Measurements from ENCODE around the gene CACNA2D3.
A peak's percentile ranks its signal among the peaks of the same experiment; 100 is the strongest.

Gene CACNA2D3

DNA sequence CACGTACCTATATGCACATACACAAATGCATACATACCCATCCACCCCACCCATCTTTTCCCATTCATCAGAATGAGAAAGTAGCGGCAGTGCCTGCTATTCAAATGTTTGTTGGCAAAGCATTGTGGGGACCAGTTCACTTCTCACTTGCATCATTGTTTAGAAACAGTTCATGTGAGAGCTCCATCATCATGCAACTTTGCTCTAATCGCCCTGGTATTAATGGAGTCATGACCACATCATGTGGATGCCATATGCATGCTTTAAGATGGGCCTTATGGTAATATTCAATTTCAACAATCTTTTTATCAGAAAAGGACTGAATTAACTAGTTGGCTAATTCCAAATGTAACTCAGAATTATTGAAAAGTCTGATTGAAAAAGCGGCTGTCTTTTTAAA lies 725.0 kb downstream of the CACNA2D3 start:
- no peak for DNase-seq (ENCODE audit: low read depth in 2 of 2)

DNA sequence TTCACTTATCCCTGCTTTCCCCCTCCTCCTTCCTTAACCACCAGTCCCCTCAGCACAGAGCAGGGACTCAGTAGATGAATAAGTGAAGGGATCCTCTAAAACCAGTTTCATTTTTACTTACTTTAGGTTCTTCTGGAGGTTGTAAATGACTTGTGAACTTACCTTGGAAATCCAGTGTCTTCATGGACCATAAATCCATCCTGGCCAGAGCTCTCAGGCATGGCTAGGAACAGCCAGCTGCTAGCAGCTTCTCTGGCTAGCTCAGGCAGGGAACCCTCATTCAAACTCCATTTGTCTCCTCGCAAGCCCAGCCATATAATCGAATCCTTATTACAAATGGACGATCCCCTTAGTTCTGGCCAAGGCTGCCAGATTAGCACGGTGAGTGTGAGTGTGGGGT lies 727.0 kb downstream of the CACNA2D3 start:
- no peak for DNase-seq (ENCODE audit: low read depth in 2 of 2)

DNA sequence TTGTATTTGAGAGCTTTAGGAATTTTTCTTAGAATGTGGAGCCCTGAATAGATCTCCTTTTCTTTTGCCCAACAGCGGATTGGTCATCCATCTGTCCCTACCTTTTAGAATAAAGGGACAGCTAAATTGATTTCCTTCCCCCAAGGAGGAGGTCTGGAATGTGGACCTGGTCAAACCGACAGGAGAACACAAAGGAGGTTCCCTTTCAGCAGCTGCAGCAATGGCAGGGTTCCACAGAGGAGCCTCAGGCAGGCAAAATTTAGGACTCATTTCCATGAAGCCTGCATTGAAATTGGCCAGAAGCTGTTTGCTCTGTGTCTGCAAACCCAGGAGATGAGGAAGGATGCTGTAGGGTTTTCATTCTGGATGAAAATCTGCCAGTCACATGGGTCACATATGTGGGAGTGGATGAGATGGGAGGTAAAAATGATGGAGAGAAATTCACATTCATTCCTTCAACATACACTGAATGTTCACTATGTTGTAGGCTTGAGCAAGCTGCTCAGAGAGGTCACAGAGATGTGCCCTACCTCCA lies 728.2 kb downstream of the CACNA2D3 start:
- no peak for DNase-seq (ENCODE audit: low read depth in 2 of 2)

DNA sequence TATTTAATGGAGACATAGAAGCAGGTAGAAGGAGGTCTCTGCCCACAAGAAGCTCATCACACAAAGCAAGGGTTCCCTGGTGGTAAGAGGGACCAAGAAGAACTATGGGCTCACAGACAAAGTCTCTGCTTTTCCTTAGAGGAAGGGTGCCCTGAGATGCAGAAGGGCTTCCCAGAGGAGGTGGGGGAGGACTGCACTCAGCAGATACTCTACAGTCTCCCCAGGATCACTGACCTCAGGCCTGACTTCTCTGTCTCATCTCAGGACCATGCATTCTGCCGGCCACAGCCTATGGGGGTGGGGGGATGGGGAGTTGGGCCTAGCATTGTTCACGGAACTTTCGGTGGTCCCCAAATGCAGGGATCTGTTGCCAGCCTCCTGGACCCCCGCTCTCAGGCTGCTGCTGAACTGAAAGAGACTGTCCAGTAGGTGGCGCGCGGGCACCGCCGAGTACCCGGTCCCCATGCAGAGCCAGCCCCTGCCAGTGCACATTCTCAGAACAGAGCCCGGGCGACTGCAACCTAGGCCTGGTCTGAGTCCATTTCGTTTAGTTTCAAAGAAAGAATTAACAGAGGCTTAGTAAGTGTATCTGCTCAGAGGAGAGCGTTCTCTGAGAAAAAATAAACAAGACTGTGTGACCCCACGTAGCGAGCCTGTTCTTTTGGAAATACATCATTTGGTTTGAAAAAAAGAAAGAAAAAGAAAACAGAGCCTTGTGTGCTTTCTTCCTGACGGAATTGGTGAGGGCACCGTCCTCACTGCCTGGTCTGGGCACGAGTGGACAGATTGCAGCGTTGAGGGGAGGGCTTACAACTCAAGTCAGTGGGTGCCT lies 731.4 kb downstream of the CACNA2D3 start:
- no peak for DNase-seq (ENCODE audit: low read depth in 2 of 2)

DNA sequence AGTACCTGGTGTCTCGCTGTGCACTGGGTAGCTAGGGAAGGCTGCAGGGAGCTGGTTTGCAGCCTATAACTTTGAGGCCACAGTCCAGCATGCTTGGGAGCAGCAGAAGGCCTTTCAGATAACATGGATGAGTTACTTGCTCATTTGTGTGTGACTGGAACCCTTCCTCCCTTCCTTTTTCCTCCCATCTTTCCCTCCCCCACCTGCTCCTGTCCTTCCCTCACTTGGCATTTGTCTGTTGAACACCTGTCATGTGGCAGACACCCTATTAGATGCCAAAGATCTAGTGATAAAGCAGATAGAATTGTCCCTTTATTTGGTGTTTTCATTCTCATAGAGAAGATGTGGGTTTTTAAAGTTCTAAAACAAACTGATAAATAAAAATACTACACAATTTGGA lies 733.9 kb downstream of the CACNA2D3 start:
- DNase-seq (ENCODE audit: low read depth in 2 of 2): no peak

GRCh38 chr3:54857343-54857742 lies 735.0 kb downstream of the CACNA2D3 start:
- no peak for DNase-seq (ENCODE audit: low read depth in 2 of 2)

DNA sequence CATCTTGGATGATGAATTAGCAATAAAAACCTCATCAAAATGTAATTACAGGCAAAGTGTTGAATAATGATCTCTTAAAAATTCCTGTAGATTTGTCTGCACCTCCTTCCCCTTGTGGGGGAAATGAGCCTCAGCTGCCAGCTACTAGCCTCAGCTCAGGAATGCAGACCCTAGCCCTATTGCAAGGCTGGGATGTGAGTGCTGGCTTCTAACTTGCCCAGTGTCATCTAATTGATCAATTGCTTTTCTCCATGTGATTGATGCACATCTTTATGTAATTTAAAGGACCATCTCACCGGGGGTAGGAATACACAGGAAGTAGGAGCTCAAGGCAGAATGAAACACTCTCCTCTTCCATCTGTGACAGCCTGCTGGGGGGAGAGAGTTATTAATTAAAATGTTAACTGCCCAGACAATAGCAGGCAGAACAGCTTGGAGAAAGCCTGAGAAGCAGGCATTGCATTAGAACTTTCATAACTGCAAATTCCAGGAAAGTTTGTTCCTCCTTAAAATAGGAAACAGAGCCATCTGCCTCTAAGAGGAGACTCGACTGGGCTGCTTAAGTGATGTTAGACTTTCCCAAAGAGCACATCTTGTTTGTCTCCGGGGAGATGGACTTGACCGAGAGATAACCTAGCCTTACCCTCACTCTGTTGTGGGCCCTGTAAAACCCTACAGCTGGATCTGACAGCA lies 735.9 kb downstream of the CACNA2D3 start:
- DNase-seq (ENCODE audit: low read depth in 2 of 2): peak in 1 of 2 experiments; percentile 42

GRCh38 chr3:54859184-54859583 lies 736.8 kb downstream of the CACNA2D3 start:
- DNase-seq (ENCODE audit: low read depth in 2 of 2): peak; percentile 62 to 64

DNA sequence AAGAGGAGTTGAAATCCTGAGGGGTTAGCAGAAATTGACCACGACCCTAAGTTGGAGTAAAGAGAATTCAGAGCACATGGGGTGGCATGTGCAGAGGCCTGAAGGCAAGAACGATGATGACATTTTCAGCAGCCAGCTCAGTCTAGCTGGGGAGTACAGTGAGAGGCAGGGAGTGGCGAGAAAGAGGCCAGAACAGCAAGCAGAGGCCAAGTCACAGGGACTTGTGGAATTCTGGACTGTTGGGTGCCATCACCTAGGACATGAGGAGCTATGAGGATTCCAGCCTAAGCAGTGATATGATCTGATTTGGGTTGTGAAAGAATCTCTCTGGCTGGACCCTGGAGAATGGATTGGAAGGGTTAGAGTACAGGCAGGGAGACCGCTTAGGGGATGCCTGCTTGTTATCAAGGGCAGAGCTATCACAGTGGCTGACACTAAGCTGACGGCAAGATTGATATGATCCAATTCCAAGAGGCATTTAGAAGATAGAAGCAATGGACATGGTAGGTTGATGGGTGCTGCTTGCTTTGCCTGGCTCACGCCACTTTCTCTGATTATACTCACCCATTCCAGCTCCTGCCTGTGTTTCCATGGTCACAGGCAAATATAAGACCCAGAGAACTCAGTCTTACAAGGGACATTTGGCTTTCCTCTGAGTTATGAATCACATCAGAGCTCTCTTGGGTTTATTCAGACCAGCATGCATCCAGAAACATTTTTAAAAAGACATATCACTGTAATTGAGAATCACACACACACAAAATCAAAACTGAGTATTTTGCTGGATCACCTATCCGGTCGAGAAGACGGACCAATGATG lies 739.1 kb downstream of the CACNA2D3 start:
- DNase-seq (ENCODE audit: low read depth in 2 of 2): no peak

- no peak for DNase-seq (ENCODE audit: low read depth in 2 of 2)
These were observed 740.2 kb downstream of the CACNA2D3 start for GRCh38 chr3:54862526-54862925.

GRCh38 chr3:54863366-54863765 lies 741.0 kb downstream of the CACNA2D3 start:
- DNase-seq (ENCODE audit: low read depth in 2 of 2): no peak

- no peak for DNase-seq (ENCODE audit: low read depth in 2 of 2)
These were observed 741.4 kb downstream of the CACNA2D3 start for GRCh38 chr3:54863786-54864185.

GRCh38 chr3:54865316-54865715 lies 743.0 kb downstream of the CACNA2D3 start:
- no peak for DNase-seq (ENCODE audit: low read depth in 2 of 2)

DNA sequence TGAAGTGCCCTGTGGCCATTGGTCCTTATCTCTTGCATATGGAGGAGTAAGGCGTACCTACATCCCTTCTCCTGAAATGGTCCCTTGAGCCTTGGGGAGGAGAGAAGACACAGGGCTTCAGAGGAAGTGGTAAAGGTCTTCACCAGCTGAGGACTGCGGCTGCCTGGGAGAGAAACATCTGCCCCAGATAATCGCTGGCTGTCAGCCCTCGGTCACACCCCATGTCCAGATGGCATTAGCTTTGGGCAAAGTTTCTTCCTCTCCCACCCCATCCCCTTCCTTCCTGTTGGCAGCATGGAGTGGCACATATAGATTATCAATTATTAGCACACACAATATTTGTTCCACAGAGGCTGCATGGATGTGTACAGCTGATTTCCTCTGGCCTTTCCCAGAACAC lies 743.9 kb downstream of the CACNA2D3 start:
- DNase-seq (ENCODE audit: low read depth in 2 of 2): no peak

- DNase-seq (ENCODE audit: low read depth in 2 of 2): peak; percentile 94 to 95
These were observed 748.1 kb downstream of the CACNA2D3 start for GRCh38 chr3:54870423-54870822.

- no peak for DNase-seq (ENCODE audit: low read depth in 2 of 2)
These were observed 749.5 kb downstream of the CACNA2D3 start for GRCh38 chr3:54871867-54872266.

DNA sequence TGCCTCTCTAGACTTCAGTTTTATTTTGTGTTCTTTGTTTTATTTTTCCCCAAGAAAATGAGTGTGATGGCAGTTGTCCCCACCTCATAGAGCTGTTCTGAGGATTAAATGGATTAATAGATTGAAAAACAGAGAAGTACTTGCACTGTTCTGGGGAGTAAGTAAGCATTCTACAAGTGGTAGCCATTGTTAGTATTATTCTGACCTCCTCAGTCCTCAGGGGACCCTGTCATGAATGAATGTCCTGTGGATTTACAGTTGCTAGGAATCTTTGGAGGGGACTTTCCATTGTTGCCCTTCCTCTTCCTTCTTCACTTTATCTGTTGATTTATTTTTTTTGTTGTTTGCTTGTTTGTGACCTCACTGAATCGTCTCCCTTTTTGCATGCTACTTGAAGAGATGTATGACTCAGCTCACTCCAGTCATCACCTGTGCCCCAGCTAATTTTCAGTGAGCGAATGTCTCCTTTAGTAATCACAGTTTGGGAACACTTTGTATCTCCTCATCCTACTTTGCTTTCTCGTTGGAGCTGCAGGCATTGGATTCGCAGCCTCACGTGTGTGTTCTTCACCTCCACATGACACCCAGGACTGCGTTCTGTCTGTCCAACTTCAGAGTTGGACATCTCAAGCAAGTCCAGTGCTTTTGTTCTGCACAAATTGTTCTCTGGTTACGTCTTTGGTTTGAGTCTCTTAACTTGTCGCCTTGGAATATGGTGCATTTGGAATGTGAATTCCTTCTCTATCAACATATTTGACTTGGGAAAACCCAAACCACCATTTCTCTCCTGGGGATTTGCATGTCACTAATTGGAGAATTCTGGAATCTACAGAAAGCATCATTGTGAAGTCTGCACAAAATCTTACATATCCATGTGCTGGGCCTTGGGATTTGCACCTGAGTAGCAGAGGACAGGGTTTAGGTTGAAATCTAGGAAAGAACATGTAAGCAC lies 751.0 kb downstream of the CACNA2D3 start:
- DNase-seq (ENCODE audit: low read depth in 2 of 2): no peak

DNA sequence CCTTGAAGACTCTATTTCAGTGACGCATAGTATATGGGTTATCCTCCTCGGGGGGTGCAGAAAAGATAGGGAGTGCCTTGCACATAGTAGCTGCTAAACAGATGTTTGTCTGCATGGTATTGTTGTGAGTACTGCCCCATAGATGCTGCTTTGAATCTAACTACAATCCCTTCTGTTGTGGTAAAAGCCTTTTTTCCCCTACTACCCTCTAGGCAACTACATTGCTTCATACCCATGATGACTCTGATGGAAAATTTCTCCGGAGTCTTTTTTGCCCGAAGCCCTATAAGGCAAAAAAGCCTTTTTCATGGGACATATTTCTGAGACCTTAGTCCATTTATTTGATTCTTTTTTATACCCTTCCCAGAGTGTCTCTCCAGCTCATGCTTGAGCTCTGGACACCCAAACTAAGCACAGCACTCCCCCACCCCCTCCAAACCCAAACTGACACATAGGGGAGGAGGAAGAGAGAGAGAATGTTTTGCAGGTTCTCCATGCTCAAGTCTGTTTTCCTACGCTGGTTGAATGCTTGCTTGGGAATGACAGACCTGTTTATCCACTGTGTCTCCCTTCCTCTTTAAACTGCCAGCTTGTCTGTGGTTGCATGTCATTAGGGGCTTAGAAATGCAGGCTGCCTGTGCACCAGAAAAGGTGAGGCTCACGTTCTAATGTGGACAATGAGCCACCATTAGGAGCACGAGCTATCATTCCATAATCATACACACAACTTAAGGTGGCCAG lies 752.6 kb downstream of the CACNA2D3 start:
- no peak for DNase-seq (ENCODE audit: low read depth in 2 of 2)

- no peak for DNase-seq (ENCODE audit: low read depth in 2 of 2)
These were observed 753.4 kb downstream of the CACNA2D3 start for GRCh38 chr3:54875596-54876268.

DNA sequence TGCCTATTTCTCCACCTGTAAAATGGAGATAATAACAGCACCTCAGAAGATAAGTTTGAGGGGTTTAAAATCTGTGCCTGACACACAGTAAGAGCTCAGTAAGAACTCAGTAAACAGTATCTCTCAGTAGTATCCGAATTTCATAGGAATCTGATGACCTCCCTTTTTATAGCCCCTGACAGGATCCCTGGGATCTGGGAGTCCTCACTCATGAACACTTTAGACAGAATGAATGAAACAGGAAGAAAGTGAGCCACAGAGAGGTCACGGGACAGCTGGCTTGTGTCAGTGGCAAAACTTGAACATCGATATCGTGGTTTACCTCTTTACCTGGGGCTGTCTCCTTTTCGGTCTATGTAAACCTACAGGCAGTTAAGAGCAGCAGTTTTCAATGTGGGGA lies 754.3 kb downstream of the CACNA2D3 start:
- DNase-seq (ENCODE audit: low read depth in 2 of 2): no peak

Data from fibroblast of skin of left quadriceps (primary cell).